Measurements from ENCODE around the gene TBX20.

Gene TBX20, protein sequence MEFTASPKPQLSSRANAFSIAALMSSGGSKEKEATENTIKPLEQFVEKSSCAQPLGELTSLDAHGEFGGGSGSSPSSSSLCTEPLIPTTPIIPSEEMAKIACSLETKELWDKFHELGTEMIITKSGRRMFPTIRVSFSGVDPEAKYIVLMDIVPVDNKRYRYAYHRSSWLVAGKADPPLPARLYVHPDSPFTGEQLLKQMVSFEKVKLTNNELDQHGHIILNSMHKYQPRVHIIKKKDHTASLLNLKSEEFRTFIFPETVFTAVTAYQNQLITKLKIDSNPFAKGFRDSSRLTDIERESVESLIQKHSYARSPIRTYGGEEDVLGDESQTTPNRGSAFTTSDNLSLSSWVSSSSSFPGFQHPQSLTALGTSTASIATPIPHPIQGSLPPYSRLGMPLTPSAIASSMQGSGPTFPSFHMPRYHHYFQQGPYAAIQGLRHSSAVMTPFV

GRCh38 chr7:35253710-35254495 is at the start of gene TBX20:
TSS of gene TBX20 (minus strand) at chr7:35254100. CDS start at chr7:35253620, 480 bp downstream.
- TF ChIP-seq, protein P1, sequence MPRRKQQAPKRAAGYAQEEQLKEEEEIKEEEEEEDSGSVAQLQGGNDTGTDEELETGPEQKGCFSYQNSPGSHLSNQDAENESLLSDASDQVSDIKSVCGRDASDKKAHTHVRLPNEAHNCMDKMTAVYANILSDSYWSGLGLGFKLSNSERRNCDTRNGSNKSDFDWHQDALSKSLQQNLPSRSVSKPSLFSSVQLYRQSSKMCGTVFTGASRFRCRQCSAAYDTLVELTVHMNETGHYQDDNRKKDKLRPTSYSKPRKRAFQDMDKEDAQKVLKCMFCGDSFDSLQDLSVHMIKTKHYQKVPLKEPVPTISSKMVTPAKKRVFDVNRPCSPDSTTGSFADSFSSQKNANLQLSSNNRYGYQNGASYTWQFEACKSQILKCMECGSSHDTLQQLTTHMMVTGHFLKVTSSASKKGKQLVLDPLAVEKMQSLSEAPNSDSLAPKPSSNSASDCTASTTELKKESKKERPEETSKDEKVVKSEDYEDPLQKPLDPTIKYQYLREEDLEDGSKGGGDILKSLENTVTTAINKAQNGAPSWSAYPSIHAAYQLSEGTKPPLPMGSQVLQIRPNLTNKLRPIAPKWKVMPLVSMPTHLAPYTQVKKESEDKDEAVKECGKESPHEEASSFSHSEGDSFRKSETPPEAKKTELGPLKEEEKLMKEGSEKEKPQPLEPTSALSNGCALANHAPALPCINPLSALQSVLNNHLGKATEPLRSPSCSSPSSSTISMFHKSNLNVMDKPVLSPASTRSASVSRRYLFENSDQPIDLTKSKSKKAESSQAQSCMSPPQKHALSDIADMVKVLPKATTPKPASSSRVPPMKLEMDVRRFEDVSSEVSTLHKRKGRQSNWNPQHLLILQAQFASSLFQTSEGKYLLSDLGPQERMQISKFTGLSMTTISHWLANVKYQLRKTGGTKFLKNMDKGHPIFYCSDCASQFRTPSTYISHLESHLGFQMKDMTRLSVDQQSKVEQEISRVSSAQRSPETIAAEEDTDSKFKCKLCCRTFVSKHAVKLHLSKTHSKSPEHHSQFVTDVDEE (CRISPR knock-in tag; IDR thresholded peaks at IDR 0.05) = 0 out of 2 replicates have a peak, but pooled peaks have one; percentile 63
- TF ChIP-seq BACH2 (CRISPR knock-in tag; IDR thresholded peaks at IDR 0.05; ENCODE audit: borderline replicate concordance) (no peak), ZFP3 (CRISPR knock-in tag; IDR thresholded peaks at IDR 0.05) (peak; percentile 65; the same call in 1 of the 2 replicates), SNAI2 (CRISPR knock-in tag; IDR thresholded peaks at IDR 0.05) (no peak), ZNF565 (CRISPR knock-in tag; conservative IDR thresholded peaks at IDR 0.05; ENCODE audit: low read depth) (no peak), ZNF8 (CRISPR knock-in tag; IDR thresholded peaks at IDR 0.05) (no peak), CSDC2 (CRISPR knock-in tag; IDR thresholded peaks at IDR 0.05) (peak; percentile 72; the same call in 1 of the 2 replicates)
- peak; percentile 93 for ATAC-seq

DNA sequence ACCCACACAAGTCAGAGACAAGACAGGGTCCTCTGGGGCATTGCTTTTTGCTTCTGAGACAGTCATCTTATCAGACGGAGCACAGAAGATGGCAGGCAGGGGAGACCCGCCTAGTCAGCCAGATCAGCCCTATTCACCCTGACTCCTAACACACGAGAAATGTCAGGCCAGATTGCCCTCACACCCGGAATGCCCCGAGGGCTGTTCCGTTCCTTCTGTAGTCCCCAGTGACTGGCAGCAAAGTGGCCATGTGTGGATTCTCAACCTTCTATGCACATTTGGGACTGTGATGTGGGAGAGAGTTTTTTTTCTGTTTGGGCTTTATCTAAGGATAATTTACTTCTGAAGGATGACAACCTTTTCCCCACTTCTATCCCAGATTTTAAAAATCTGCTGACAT is 35.5 kb upstream of the TBX20 start:
- peak; percentile 38; the same call in 1 of the 3 replicates for ATAC-seq
- TF ChIP-seq ZNF70 (CRISPR knock-in tag; IDR thresholded peaks at IDR 0.05) = no peak
- no peak for TF ChIP-seq ZC3H10 (CRISPR knock-in tag; IDR thresholded peaks at IDR 0.05)
- no peak for TF ChIP-seq GLIS3 (CRISPR knock-in tag; IDR thresholded peaks at IDR 0.05)
- TF ChIP-seq, protein P2, sequence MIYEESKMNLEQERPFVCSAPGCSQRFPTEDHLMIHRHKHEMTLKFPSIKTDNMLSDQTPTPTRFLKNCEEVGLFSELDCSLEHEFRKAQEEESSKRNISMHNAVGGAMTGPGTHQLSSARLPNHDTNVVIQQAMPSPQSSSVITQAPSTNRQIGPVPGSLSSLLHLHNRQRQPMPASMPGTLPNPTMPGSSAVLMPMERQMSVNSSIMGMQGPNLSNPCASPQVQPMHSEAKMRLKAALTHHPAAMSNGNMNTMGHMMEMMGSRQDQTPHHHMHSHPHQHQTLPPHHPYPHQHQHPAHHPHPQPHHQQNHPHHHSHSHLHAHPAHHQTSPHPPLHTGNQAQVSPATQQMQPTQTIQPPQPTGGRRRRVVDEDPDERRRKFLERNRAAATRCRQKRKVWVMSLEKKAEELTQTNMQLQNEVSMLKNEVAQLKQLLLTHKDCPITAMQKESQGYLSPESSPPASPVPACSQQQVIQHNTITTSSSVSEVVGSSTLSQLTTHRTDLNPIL (CRISPR knock-in tag; IDR thresholded peaks at IDR 0.05; ENCODE audit: low read depth) = no peak
- TF ChIP-seq, protein P3, sequence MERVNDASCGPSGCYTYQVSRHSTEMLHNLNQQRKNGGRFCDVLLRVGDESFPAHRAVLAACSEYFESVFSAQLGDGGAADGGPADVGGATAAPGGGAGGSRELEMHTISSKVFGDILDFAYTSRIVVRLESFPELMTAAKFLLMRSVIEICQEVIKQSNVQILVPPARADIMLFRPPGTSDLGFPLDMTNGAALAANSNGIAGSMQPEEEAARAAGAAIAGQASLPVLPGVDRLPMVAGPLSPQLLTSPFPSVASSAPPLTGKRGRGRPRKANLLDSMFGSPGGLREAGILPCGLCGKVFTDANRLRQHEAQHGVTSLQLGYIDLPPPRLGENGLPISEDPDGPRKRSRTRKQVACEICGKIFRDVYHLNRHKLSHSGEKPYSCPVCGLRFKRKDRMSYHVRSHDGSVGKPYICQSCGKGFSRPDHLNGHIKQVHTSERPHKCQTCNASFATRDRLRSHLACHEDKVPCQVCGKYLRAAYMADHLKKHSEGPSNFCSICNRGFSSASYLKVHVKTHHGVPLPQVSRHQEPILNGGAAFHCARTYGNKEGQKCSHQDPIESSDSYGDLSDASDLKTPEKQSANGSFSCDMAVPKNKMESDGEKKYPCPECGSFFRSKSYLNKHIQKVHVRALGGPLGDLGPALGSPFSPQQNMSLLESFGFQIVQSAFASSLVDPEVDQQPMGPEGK (CRISPR knock-in tag; IDR thresholded peaks at IDR 0.05; ENCODE audit: borderline replicate concordance) = no peak
- no peak for TF ChIP-seq ISL1 (CRISPR knock-in tag; IDR thresholded peaks at IDR 0.05)
- no peak for TF ChIP-seq TCF4 (CRISPR knock-in tag; IDR thresholded peaks at IDR 0.05; ENCODE audit: borderline replicate concordance)
- TF ChIP-seq RARB (CRISPR knock-in tag; IDR thresholded peaks at IDR 0.05) = no peak
- no peak for TF ChIP-seq CSRNP3 (CRISPR knock-in tag; IDR thresholded peaks at IDR 0.05)
- no peak for TF ChIP-seq CSDC2 (CRISPR knock-in tag; IDR thresholded peaks at IDR 0.05)
- TF ChIP-seq TOX (CRISPR knock-in tag; IDR thresholded peaks at IDR 0.05; ENCODE audit: borderline replicate concordance) = no peak
- TF ChIP-seq BACH2 (CRISPR knock-in tag; IDR thresholded peaks at IDR 0.05; ENCODE audit: borderline replicate concordance) = no peak
- no peak for TF ChIP-seq OSR1 (CRISPR knock-in tag; IDR thresholded peaks at IDR 0.05)
- no peak for TF ChIP-seq ZFP3 (CRISPR knock-in tag; IDR thresholded peaks at IDR 0.05)
- TF ChIP-seq PPARA (CRISPR knock-in tag; IDR thresholded peaks at IDR 0.05; ENCODE audit: borderline replicate concordance) = no peak
- no peak for TF ChIP-seq ARNTL (CRISPR knock-in tag; IDR thresholded peaks at IDR 0.05; ENCODE audit: borderline replicate concordance, low read depth)

GRCh38 chr7:35286986-35287385 is 33.1 kb upstream of the TBX20 start:
- ATAC-seq = no peak
- TF ChIP-seq ZNF565 (CRISPR knock-in tag; conservative IDR thresholded peaks at IDR 0.05; ENCODE audit: low read depth) (no peak), BACH2 (CRISPR knock-in tag; IDR thresholded peaks at IDR 0.05; ENCODE audit: borderline replicate concordance) (no peak), ZFP30 (CRISPR knock-in tag; IDR thresholded peaks at IDR 0.05) (no peak), TCF4 (CRISPR knock-in tag; IDR thresholded peaks at IDR 0.05; ENCODE audit: borderline replicate concordance) (no peak), SNAI2 (CRISPR knock-in tag; IDR thresholded peaks at IDR 0.05) (no peak), RARB (CRISPR knock-in tag; IDR thresholded peaks at IDR 0.05) (no peak), ESRRG (CRISPR knock-in tag; IDR thresholded peaks at IDR 0.05) (no peak), GLIS3 (CRISPR knock-in tag; IDR thresholded peaks at IDR 0.05) (no peak), CSDC2 (CRISPR knock-in tag; IDR thresholded peaks at IDR 0.05) (no peak)
